K562 (cell line): ENCODE results near the gene ATXN1L. TPM values are rescaled to one million over a fixed set of nuclear protein-coding genes. Genes with fewer than 3 reads are reported as not detected.
A peak's percentile ranks its signal among the peaks of the same experiment; 100 is the strongest.

Source experiments
- ARHGAP35 ChIP-seq: fragments of 450-650 bp; IDR thresholded peaks from 2 replicates; pipeline ENCODE4 v1.6.1; 2018; ENCODE audit not compliant: partially characterized antibody
- HDAC8 ChIP-seq: fragments of 450-650 bp; IDR thresholded peaks from 2 replicates; pipeline ENCODE4 v1.6.1; 2016; ENCODE audit warnings: mild to moderate bottlenecking, missing genetic modification characterization, moderate library complexity, missing compliant biosample characterization
- NCOA1 ChIP-seq: fragments of 450-650 bp; IDR thresholded peaks from 2 replicates; pipeline ENCODE4 v1.6.1; 2016; ENCODE audit warnings: low read depth
- NFXL1 ChIP-seq: fragments of 450-650 bp; formaldehyde crosslinking; IDR thresholded peaks from 2 replicates; pipeline ENCODE4 v1.4.0; 2021; ENCODE audit warnings: mild to moderate bottlenecking
- RFX1 ChIP-seq: fragments of 450-650 bp; IDR thresholded peaks from 2 replicates; pipeline ENCODE4 v1.6.1; 2016; ENCODE audit warnings: mild to moderate bottlenecking, moderate library complexity
- SIX5 ChIP-seq, 2 experiments: IDR thresholded peaks; 2 replicates each; pipeline ENCODE4 v1.6.1; 2011; ENCODE audit warnings: low read length in 2 of 2, borderline replicate concordance in 1 of 2, low read depth in 1 of 2, mild to moderate bottlenecking in 1 of 2, moderate library complexity in 1 of 2; ENCODE audit not compliant: insufficient read depth in 1 of 2
- TCFL5 ChIP-seq: fragments of 250-450 bp; sonication (Bioruptor Pico); conservative IDR thresholded peaks from 2 replicates; pipeline ENCODE4 v1.6.1; 2021; ENCODE audit warnings: mild to moderate bottlenecking, moderate library complexity, matching md5 sums
- TEAD4 ChIP-seq, 2 experiments: sonication (generic) in 1 of 2; formaldehyde crosslinking in 1 of 2; IDR thresholded peaks; 2 replicates each; pipeline versions ENCODE4 v1.6.1 to v1.8.0; 2012 to 2022; ENCODE audit warnings: borderline replicate concordance in 1 of 2, inconsistent platforms in 1 of 2, low read length in 1 of 2, mild to moderate bottlenecking in 1 of 2, missing genetic modification reagents in 1 of 2
- polyA plus RNA-seq, 8 experiments: library from polyadenylated mRNA; depleted of rRNA in 4 of 8; stranded (reverse) in 5 of 8; unstranded in 3 of 8; fragments of >200 nt; fragmentation: Nextera tagmentation in 2 of 8; fragmentation: Illumina TruSeq in 1 of 8; extraction: Ambion mirVana in 2 of 8; extraction: Trizol in 1 of 8; gene quantifications; 2 replicates each; pipeline versions ENCODE4 v1.2.1 to v1.2.3, GENCODE V29; 2011 to 2014; ENCODE audit warnings: inconsistent platforms in 1 of 8, missing spikeins in 1 of 8
- total RNA-seq, 7 experiments: library from RNA; depleted of rRNA in 6 of 7; stranded (reverse); fragments of >200 nt in 6 of 7; fragmentation: Illumina TruSeq in 2 of 7; extraction: Trizol in 2 of 7; gene quantifications; 2 replicates each; pipeline versions ENCODE4 v1.2.1 to v1.2.3, GENCODE V29; 2011 to 2021; ENCODE audit warnings: low replicate concordance in 1 of 7
- TF ChIP-seq, protein P1 (sequence below): fragments of 250-450 bp; sonication (Bioruptor Pico); IDR thresholded peaks from 2 replicates; pipeline ENCODE4 v1.5.0; 2021; ENCODE audit warnings: mild to moderate bottlenecking, borderline replicate concordance
- TF ChIP-seq, protein P2 (sequence below), 2 experiments: fragments of 450-650 bp in 1 of 2; sonication (generic) in 1 of 2; formaldehyde crosslinking in 1 of 2; IDR thresholded peaks; 2 replicates each; pipeline versions ENCODE4 v1.7.1 to v1.9.0; 2016 to 2022; ENCODE audit warnings: inconsistent platforms in 1 of 2, mild to moderate bottlenecking in 1 of 2, missing genetic modification reagents in 1 of 2
- TF ChIP-seq, protein P3 (sequence below): fragments of 450-650 bp; IDR thresholded peaks from 2 replicates; pipeline ENCODE4 v1.6.1; 2016; ENCODE audit warnings: antibody characterized with exemption

Gene ATXN1L
- total and polyA plus RNA-seq, 9 of the 15 experiments (the other 6 are each of a cell fraction or from before 2014, with no cell fraction given), result 1.4 to 11.3 (median 9.3) TPM

DNA sequence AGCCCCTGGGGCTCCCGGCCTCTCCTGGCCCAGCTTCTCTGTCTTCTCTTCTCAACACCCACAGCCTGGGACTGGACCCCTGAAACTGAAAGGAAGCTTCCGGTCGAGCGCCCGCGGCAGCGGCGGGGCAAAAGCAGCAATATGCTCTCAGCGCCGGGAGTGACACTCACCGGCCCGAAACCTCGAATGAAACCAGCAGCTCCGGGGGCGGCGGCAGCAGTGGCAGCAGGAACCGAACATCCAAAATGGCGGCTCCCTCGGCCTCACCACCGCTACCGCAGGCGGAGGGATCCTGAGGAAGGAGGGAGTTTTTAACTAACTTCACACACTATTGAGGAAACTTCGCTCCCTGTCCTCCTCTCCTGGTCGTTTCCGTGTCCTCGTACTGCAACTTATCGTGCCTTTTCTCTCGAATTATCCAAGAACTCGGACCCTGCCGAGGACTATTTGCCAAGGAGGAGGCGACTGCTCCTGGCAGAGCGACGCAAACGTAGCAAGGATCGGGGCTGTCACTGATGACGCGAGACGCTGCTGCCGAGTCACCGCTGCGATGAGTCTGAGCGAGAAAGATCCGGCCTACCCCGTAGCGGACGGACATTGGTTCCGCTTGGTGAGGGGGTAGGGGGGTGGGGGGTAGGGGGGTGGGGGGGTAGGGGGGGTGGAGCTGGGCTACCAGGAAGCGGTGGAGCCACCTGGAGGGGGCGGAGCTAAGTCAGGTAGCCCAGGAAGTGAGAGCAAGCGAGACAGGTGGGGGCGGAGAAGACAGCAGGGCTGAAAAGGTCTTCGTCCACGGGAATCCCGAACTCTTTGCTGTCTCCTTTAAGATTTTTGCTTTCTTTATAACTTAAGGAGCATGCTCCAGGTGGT is 37.0 kb upstream of the ATXN1L start, which contains the start of gene AP1G1 (continued):
- TF ChIP-seq, protein P1, sequence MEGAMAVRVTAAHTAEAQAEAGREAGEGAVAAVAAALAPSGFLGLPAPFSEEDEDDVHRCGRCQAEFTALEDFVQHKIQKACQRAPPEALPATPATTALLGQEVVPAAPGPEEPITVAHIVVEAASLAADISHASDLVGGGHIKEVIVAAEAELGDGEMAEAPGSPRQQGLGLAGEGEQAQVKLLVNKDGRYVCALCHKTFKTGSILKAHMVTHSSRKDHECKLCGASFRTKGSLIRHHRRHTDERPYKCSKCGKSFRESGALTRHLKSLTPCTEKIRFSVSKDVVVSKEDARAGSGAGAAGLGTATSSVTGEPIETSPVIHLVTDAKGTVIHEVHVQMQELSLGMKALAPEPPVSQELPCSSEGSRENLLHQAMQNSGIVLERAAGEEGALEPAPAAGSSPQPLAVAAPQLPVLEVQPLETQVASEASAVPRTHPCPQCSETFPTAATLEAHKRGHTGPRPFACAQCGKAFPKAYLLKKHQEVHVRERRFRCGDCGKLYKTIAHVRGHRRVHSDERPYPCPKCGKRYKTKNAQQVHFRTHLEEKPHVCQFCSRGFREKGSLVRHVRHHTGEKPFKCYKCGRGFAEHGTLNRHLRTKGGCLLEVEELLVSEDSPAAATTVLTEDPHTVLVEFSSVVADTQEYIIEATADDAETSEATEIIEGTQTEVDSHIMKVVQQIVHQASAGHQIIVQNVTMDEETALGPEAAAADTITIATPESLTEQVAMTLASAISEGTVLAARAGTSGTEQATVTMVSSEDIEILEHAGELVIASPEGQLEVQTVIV (CRISPR knock-in tag), result no peak
- TF ChIP-seq SIX5 (IDR thresholded peaks at IDR 0.05; ENCODE audit: borderline replicate concordance in 1 of 2, insufficient read depth in 1 of 2, low read depth in 1 of 2, low read length in 2 of 2) (peak; percentile 39 to 49; a peak in 2 of 4 replicates), HDAC8 (0 out of 2 replicates have a peak, but pooled peaks have one; percentile 46), RFX1 (no peak; the same call in 1 of the 2 replicates), TEAD4 (IDR thresholded peaks at IDR 0.05; ENCODE audit: low read length) (peak; percentile 37; the same call in 1 of the 2 replicates), TEAD4 (CRISPR knock-in tag; IDR thresholded peaks at IDR 0.05; ENCODE audit: borderline replicate concordance) (peak; percentile 14; the same call in 1 of the 2 replicates), NFXL1 (CRISPR knock-in tag) (no peak), ARHGAP35 (no peak), TCFL5 (CRISPR knock-in tag) (no peak), NCOA1 (peak; percentile 89)
- TF ChIP-seq, protein P2, sequence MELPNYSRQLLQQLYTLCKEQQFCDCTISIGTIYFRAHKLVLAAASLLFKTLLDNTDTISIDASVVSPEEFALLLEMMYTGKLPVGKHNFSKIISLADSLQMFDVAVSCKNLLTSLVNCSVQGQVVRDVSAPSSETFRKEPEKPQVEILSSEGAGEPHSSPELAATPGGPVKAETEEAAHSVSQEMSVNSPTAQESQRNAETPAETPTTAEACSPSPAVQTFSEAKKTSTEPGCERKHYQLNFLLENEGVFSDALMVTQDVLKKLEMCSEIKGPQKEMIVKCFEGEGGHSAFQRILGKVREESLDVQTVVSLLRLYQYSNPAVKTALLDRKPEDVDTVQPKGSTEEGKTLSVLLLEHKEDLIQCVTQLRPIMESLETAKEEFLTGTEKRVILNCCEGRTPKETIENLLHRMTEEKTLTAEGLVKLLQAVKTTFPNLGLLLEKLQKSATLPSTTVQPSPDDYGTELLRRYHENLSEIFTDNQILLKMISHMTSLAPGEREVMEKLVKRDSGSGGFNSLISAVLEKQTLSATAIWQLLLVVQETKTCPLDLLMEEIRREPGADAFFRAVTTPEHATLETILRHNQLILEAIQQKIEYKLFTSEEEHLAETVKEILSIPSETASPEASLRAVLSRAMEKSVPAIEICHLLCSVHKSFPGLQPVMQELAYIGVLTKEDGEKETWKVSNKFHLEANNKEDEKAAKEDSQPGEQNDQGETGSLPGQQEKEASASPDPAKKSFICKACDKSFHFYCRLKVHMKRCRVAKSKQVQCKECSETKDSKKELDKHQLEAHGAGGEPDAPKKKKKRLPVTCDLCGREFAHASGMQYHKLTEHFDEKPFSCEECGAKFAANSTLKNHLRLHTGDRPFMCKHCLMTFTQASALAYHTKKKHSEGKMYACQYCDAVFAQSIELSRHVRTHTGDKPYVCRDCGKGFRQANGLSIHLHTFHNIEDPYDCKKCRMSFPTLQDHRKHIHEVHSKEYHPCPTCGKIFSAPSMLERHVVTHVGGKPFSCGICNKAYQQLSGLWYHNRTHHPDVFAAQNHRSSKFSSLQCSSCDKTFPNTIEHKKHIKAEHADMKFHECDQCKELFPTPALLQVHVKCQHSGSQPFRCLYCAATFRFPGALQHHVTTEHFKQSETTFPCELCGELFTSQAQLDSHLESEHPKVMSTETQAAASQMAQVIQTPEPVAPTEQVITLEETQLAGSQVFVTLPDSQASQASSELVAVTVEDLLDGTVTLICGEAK (IDR thresholded peaks at IDR 0.05), result peak; percentile 82; the same call in 1 of the 2 replicates
- TF ChIP-seq, protein P2 (CRISPR knock-in tag; IDR thresholded peaks at IDR 0.05), result no peak
- TF ChIP-seq, protein P3, sequence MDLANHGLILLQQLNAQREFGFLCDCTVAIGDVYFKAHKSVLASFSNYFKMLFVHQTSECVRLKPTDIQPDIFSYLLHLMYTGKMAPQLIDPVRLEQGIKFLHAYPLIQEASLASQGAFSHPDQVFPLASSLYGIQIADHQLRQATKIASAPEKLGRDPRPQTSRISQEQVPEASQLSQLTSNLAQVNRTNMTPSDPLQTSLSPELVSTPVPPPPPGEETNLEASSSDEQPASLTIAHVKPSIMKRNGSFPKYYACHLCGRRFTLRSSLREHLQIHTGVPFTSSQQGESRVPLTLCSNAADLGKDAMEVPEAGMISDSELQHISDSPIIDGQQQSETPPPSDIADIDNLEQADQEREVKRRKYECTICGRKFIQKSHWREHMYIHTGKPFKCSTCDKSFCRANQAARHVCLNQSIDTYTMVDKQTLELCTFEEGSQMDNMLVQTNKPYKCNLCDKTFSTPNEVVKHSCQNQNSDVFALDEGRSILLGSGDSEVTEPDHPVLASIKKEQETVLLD, result peak; percentile 94
